Stomach (tissue), 4 donors: ENCODE results near the gene P2RX3.

Experiments
- CTCF ChIP-seq, 7 experiments: fragments of 450-650 bp in 4 of 7; fragments of 200-600 bp in 3 of 7; sonication (generic) in 3 of 7; IDR thresholded peaks; one replicate each; pipeline ENCODE4 v1.5.1; 2016 to 2019; ENCODE audit warnings: antibody characterized with exemption in 7 of 7, control low read depth in 2 of 7, mild to moderate bottlenecking in 1 of 7
- POLR2A ChIP-seq, 4 donors: fragments of 450-650 bp; IDR thresholded peaks; one replicate each; pipeline ENCODE4 v1.6.1; 2016; ENCODE audit warnings: antibody characterized with exemption in 4 of 4, control low read depth in 2 of 4, mild to moderate bottlenecking in 1 of 4, moderate library complexity in 1 of 4

- TF ChIP-seq POLR2A (IDR thresholded peaks at IDR 0.05) (no peak), CTCF (IDR thresholded peaks at IDR 0.05) (no peak)
These were observed 31.1 kb upstream of the P2RX3 start for GRCh38 chr11:57306940-57307565.
